GM12878 (cell line): ENCODE results near the gene EIF4ENIF1. TPM values are rescaled to one million over a fixed set of nuclear protein-coding genes. Genes with fewer than 3 reads are reported as not detected.
A peak's percentile ranks its signal among the peaks of the same experiment; 100 is the strongest.

Source experiments
- ATF2 ChIP-seq: IDR thresholded peaks from 2 replicates; pipeline ENCODE4 v1.6.1; 2012; ENCODE audit warnings: low read length, inconsistent platforms
- CEBPZ ChIP-seq: fragments of 150-350 bp; IDR thresholded peaks from 2 replicates; pipeline ENCODE4 v1.6.1; 2016; ENCODE audit warnings: low read depth, low read length
- CREB1 ChIP-seq: IDR thresholded peaks from 2 replicates; pipeline ENCODE4 v1.6.1; 2012; ENCODE audit warnings: low read depth, mild to moderate bottlenecking, inconsistent platforms
- CREM ChIP-seq: IDR thresholded peaks from 2 replicates; pipeline ENCODE4 v1.6.1; 2014; ENCODE audit warnings: antibody characterized with exemption, low read depth
- E2F8 ChIP-seq: fragments of 450-650 bp; IDR thresholded peaks from 2 replicates; pipeline ENCODE4 v1.6.1; 2018; ENCODE audit warnings: mild to moderate bottlenecking, low read depth, moderate library complexity; ENCODE audit not compliant: partially characterized antibody
- HDAC6 ChIP-seq: fragments of 200-600 bp; sonication (generic); IDR thresholded peaks from one replicate; pipeline ENCODE4 v1.8.0; 2017; ENCODE audit warnings: antibody characterized with exemption; ENCODE audit not compliant: unreplicated experiment
- HDGF ChIP-seq: fragments of 450-650 bp; IDR thresholded peaks from 2 replicates; pipeline ENCODE4 v1.6.1; 2016; ENCODE audit warnings: antibody characterized with exemption
- NFIC ChIP-seq: IDR thresholded peaks from 2 replicates; pipeline ENCODE4 v1.6.1; 2012; ENCODE audit warnings: low read depth, mild to moderate bottlenecking, inconsistent platforms, low read length, moderate library complexity
- RB1 ChIP-seq: fragments of 450-650 bp; formaldehyde crosslinking; IDR thresholded peaks from 2 replicates; pipeline ENCODE4 v1.6.1; 2017; ENCODE audit warnings: mild to moderate bottlenecking, borderline replicate concordance
- RELA ChIP-seq: fragments of 450-650 bp; IDR thresholded peaks from 2 replicates; pipeline ENCODE4 v1.8.0; 2014; ENCODE audit warnings: borderline replicate concordance; ENCODE audit not compliant: partially characterized antibody
- SMARCA5 ChIP-seq: fragments of 450-650 bp; IDR thresholded peaks from 2 replicates; pipeline ENCODE4 v1.6.1; 2017; ENCODE audit warnings: mild to moderate bottlenecking
- STAT3 ChIP-seq: IDR thresholded peaks from 2 replicates; pipeline ENCODE4 v1.6.1; 2011; ENCODE audit warnings: low read depth, low read length, improper control_type of control experiment
- ZBTB11 ChIP-seq: fragments of 450-650 bp; formaldehyde crosslinking; IDR thresholded peaks from 2 replicates; pipeline ENCODE4 v1.5.0; 2022; ENCODE audit warnings: mild to moderate bottlenecking, missing genetic modification characterization
- ZNF207 ChIP-seq: fragments of 450-650 bp; IDR thresholded peaks from 2 replicates; pipeline ENCODE4 v1.6.1; 2014; ENCODE audit warnings: antibody characterized with exemption, mild to moderate bottlenecking, borderline replicate concordance
- polyA plus RNA-seq, 11 experiments: library from polyadenylated mRNA; depleted of rRNA in 4 of 11; unstranded in 6 of 11; stranded (reverse) in 5 of 11; fragments of >200 nt; fragmentation: Nextera tagmentation in 4 of 11; fragmentation: Illumina TruSeq in 1 of 11; extraction: Ambion mirVana in 4 of 11; extraction: Trizol in 1 of 11; gene quantifications; 1 replicate in 1 of 11; 2 replicates in 10 of 11; pipeline versions ENCODE4 v1.2.1 to v1.2.3, GENCODE V29; 2011 to 2016; ENCODE audit warnings: inconsistent platforms in 2 of 11, missing spikeins in 2 of 11, low read depth in 1 of 11
- total RNA-seq, 4 experiments: library from RNA; depleted of rRNA in 3 of 4; stranded (reverse); fragments of >200 nt in 3 of 4; fragmentation: Illumina TruSeq in 1 of 4; extraction: Trizol in 1 of 4; gene quantifications; 2 replicates each; pipeline versions ENCODE4 v1.2.1 to v1.2.3, GENCODE V29; 2013 to 2021
- TF ChIP-seq, protein P1 (sequence below): fragments of 450-650 bp; IDR thresholded peaks from 2 replicates; pipeline ENCODE4 v1.6.1; 2018; ENCODE audit warnings: borderline replicate concordance, mild to moderate bottlenecking; ENCODE audit not compliant: partially characterized antibody

The EIF4ENIF1 gene
- total and polyA plus RNA-seq, 10 of the 15 experiments (the other 5 are each of a cell fraction or from before 2014, with no cell fraction given): 4.4 to 43.7 (median 24.4) TPM

- TF ChIP-seq CEBPZ: no peak
- peak; percentile 65; the same call in 1 of the 2 replicates for TF ChIP-seq CREB1
- 0 out of 2 replicates have a peak, but pooled peaks have one; percentile 37 for TF ChIP-seq CREM
- peak; percentile 69 for TF ChIP-seq SMARCA5
- TF ChIP-seq STAT3: no peak
- no peak for TF ChIP-seq ATF2
- no peak for TF ChIP-seq NFIC
- TF ChIP-seq HDGF: no peak
- TF ChIP-seq, protein P1, sequence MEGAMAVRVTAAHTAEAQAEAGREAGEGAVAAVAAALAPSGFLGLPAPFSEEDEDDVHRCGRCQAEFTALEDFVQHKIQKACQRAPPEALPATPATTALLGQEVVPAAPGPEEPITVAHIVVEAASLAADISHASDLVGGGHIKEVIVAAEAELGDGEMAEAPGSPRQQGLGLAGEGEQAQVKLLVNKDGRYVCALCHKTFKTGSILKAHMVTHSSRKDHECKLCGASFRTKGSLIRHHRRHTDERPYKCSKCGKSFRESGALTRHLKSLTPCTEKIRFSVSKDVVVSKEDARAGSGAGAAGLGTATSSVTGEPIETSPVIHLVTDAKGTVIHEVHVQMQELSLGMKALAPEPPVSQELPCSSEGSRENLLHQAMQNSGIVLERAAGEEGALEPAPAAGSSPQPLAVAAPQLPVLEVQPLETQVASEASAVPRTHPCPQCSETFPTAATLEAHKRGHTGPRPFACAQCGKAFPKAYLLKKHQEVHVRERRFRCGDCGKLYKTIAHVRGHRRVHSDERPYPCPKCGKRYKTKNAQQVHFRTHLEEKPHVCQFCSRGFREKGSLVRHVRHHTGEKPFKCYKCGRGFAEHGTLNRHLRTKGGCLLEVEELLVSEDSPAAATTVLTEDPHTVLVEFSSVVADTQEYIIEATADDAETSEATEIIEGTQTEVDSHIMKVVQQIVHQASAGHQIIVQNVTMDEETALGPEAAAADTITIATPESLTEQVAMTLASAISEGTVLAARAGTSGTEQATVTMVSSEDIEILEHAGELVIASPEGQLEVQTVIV: no peak
- no peak for TF ChIP-seq E2F8
- TF ChIP-seq RELA: peak; percentile 60
- peak; percentile 92 for TF ChIP-seq ZNF207
- TF ChIP-seq HDAC6: peak; percentile 88
- TF ChIP-seq ZBTB11 (CRISPR knock-in tag): no peak
- peak; percentile 96; the same call in 1 of the 2 replicates for TF ChIP-seq RB1
Observed at GRCh38 chr22:31489632-31490495, at the start of gene EIF4ENIF1 (continued).
